Spinal cord (tissue), 10 donors: ENCODE measurements around the gene EPS8. TPM values are rescaled to one million over a fixed set of nuclear protein-coding genes. Genes with fewer than 3 reads are reported as not detected.

Source experiments
- DNase-seq, 6 donors: peaks; one replicate each; pipeline versions ENCODE4 v3.0.0 to v3.0.0-alpha.2; 2013 to 2015; ENCODE audit warnings: low spot score in 6 of 6, low read depth in 4 of 6
- H3K27ac ChIP-seq: one replicate; pipeline ENCODE4 v1.5.1; 2013; ENCODE audit warnings: low read depth, low read length, control low read depth
- H3K27me3 ChIP-seq: one replicate; pipeline ENCODE4 v1.6.1; 2013; ENCODE audit warnings: low read length; ENCODE audit not compliant: control insufficient read depth, insufficient read depth
- H3K36me3 ChIP-seq: one replicate; pipeline ENCODE4 v1.6.1; 2013; ENCODE audit warnings: low read length; ENCODE audit not compliant: control insufficient read depth, insufficient read depth
- H3K4me1 ChIP-seq: one replicate; pipeline ENCODE4 v1.6.1; 2013; ENCODE audit warnings: low read length; ENCODE audit not compliant: control insufficient read depth, insufficient read depth
- H3K4me3 ChIP-seq: one replicate; pipeline ENCODE4 v1.5.1; 2013; ENCODE audit warnings: low read depth, low read length, control low read depth
- H3K9me3 ChIP-seq: one replicate; pipeline ENCODE4 v1.6.1; 2013; ENCODE audit warnings: low read length; ENCODE audit not compliant: control insufficient read depth, insufficient read depth
- WGBS: methylation state at CpG from one replicate; pipeline ENCODE4 v1.1.5; 2013; ENCODE audit warnings: missing lambda C conversion rate; ENCODE audit not compliant: insufficient coverage; 5-methylcytosine and 5-hydroxymethylcytosine counted together
- polyA plus RNA-seq, 2 donors: library from polyadenylated mRNA; unstranded; fragments of 120-200 nt; gene quantifications; one replicate each; pipeline ENCODE4 v1.2.1, GENCODE V29; 2013; ENCODE audit not compliant: insufficient read length in 2 of 2
- small RNA-seq: library from RNA; depleted of rRNA; stranded (forward); fragments of <200 nt; gene quantifications from one replicate; pipeline ENCODE3, GENCODE V24; 2014; ENCODE audit warnings: low replicate concordance
- total RNA-seq, 2 donors: library from RNA; depleted of rRNA in 1 of 2; stranded (reverse); fragments of 120-200 nt in 1 of 2; fragments of >200 nt in 1 of 2; gene quantifications; one replicate each; pipeline versions ENCODE4 v1.2.3 to v1.2.4, GENCODE V29; 2013 to 2014
- donor health status: healthy.

EPS8 gene
- total and polyA plus RNA-seq, 4 donors: 63.1 to 84.1 (median 73.7) TPM

- Histone ChIP-seq H3K27ac (no peak overlapping the region), H3K4me1 (no peaks in the 10 kb centered on the region), H3K4me3 (no peak overlapping the region), H3K27me3 (no peaks in the 10 kb centered on the region), H3K36me3 (no peaks in the 10 kb centered on the region), H3K9me3 (no peaks in the 10 kb centered on the region)
- no peak for DNase-seq
- no CpG with 5 or more reads among the region's 1 CpG for WGBS
Measured at GRCh38 chr12:15574353-15574752, 214.8 kb downstream of the EPS8 start.

Small RNA genes lying within 50 kb of the gene (small RNA-seq; reads per million reads assigned to genes)
- gene RNU6-251P: not detected

Other genes starting within 250 kb of the EPS8 start
- gene STRAP, start 93.0 kb upstream of the EPS8 start, total RNA-seq: 10 to 100 TPM; 64.1 to 97.2 TPM
- gene STRAP, start 93.0 kb upstream of the EPS8 start, polyA plus RNA-seq: 100 to 1,000 TPM; 193 to 238 TPM
- gene DERA, start 121.9 kb upstream of the EPS8 start, total RNA-seq: 10 to 100 TPM; 30.5 to 32.7 TPM
- 10 to 100 TPM; 23.5 to 28.2 TPM for gene DERA, start 121.9 kb upstream of the EPS8 start, polyA plus RNA-seq